Epidermal melanocyte (primary cell): ENCODE results near the gene VEZF1.

Experiments
- DNase-seq: peaks from one replicate; pipeline ENCODE4 v3.0.0; 2011; ENCODE audit warnings: low spot score; ENCODE audit not compliant: insufficient read length

The VEZF1 gene, protein sequence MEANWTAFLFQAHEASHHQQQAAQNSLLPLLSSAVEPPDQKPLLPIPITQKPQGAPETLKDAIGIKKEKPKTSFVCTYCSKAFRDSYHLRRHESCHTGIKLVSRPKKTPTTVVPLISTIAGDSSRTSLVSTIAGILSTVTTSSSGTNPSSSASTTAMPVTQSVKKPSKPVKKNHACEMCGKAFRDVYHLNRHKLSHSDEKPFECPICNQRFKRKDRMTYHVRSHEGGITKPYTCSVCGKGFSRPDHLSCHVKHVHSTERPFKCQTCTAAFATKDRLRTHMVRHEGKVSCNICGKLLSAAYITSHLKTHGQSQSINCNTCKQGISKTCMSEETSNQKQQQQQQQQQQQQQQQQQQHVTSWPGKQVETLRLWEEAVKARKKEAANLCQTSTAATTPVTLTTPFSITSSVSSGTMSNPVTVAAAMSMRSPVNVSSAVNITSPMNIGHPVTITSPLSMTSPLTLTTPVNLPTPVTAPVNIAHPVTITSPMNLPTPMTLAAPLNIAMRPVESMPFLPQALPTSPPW

GRCh38 chr17:57987581-57988300 is at the start of gene VEZF1:
TSS of gene VEZF1 (minus strand) at chr17:57988254. CDS start at chr17:57988111, 143 bp downstream.
- peak; percentile 57 for DNase-seq

DNA sequence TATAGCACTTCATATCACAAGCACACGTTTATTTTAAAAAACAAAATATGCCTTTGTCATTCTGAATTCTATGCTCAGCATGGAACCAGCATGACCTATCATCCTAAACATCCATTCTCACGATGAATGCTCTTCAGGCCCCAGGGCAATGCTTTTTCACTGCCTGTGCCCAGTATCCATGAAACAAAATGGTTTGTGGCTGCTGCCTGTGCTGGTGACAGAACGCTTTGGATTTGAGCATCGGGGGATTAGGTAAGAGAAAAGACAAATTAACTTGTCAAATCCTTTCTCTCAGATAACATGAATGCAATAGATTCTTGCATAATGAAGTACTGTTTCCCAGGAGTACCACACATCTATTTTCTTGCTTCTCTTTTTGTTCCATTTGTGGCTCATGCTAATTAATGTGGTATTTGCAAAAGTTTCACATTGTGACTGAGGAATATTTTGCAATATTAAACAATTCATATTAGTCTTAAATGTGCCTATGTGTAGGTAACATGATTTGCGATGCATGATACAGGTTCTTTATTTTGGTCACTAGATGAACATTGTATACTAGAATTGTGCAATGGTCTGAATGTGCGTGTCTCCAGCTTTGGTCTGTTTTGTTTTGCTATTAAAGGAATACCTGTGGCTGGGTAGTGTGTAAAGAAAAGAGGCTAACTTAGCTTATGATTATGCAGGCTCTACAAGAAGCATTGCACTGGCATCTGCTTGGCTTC is 44.8 kb upstream of the VEZF1 start:
- no peak for DNase-seq

GRCh38 chr17:58028578-58028977 is 40.5 kb upstream of the VEZF1 start:
- no peak for DNase-seq

DNA sequence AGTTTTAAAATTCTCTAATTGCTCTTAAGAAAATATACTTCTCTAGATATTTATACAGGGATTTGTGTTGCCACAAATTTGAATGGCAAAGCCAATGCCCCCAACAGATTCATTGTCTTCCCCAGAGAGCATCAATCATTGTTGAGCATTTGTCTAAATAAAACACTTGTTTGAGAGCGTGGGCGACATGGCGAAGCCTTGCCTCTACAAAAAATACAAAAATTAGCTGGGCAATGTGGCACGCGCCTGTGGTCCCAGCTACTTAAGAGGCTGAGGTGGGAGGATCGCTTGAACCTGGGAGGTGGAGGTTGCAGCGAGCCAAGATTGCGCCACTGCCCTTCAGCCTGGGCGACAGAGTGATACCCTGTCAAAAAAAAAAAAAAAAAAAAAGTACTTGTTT is 32.3 kb upstream of the VEZF1 start:
- DNase-seq: no peak

- DNase-seq: no peak
These were observed 31.5 kb upstream of the VEZF1 start for GRCh38 chr17:58019521-58019920.

DNA sequence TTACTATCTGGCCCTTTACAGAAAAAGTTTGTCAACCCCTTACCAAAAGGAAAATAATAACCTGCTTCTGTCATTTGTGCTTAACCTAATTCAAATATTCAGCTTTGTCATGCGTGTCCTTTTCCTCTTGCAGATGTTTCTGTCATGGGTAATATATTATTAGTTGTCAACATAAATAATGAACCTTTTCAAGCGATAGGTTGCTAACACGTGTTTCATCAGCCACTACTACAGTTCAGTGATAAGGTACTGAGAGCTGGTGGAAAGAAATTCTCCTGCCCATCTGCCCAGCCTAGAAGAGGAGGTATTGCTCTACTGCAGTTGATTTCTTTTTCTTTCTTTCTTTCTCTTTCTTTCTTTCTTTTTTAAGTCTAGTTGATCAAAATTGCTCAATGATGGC is 31.0 kb upstream of the VEZF1 start:
- no peak for DNase-seq

DNA sequence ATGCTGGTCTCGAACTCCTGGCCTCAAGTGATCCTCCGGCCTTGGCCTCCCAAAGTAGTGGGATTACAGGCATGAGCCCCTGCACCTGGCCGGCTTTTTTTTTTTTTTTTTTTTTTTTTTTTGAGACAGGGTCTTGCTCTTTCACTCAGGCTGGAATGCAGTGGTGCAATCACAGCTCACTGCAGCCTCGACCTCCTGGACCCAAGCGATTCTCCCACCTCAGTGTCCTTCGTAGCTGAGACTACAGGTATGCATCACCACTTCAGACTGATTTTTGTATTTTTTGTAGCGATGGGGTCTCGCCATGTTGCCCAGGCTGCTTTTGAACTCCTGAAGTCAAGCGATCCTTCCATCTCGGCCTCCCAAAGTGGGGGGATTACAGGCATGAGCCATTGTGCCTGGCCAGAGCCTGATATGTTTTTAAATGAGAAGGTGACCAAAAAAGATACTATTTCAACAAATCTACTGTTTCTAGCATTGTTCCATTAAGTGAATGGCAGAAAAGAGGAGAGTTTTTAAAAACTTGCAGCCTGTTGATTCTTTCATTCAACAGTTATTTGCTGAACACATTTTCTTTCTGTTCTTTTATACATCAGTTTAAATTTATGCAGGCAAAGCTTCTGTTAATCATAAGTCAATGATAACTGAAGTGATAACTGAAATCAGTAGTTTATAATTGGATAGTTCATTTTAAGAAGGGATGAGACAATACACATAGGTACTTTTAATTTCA is 22.2 kb upstream of the VEZF1 start:
- no peak for DNase-seq

DNA sequence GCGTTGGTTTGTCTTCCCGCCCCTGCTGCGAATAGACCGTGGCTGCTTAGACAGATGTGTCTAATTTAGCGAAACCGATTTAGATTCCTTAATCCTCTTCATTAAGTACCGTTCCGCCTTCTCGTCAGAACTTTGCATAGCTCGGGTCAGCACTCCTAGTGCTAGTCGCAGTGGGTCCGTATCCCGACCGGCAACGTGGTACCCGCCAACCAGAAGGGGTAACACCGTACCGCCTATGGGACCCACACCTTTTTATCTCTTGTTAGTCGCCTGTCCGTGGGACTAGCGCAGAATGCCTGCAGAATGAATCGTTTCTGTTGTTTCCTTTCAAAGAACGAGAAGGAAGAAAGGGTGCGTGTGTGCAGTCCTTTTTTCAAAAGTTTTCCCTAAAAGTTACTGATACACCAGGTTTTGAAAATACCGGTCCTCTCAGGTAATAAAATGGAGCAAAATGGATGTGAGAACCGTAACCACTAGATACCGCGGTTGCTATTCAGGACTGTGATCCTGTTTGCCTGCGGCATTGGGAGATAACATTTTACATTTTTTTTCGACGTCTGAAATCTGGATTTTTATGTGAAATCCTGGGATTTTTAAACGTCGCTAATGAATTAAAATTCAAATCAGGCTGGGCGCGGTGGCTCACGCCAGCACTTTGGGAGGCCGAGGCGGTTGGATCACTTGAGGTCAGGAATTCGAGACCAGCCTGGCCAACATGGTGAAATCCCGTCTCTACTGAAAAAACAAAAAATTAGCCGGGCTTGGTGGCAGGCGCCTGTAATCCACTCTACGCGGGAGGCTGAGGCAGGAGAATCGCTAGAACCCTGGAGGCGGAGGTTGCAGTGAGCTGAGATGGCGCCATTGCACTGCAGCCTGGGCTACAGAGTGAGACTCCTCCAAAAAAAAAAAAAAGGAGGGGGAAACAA is 20.0 kb upstream of the VEZF1 start:
- no peak for DNase-seq

DNA sequence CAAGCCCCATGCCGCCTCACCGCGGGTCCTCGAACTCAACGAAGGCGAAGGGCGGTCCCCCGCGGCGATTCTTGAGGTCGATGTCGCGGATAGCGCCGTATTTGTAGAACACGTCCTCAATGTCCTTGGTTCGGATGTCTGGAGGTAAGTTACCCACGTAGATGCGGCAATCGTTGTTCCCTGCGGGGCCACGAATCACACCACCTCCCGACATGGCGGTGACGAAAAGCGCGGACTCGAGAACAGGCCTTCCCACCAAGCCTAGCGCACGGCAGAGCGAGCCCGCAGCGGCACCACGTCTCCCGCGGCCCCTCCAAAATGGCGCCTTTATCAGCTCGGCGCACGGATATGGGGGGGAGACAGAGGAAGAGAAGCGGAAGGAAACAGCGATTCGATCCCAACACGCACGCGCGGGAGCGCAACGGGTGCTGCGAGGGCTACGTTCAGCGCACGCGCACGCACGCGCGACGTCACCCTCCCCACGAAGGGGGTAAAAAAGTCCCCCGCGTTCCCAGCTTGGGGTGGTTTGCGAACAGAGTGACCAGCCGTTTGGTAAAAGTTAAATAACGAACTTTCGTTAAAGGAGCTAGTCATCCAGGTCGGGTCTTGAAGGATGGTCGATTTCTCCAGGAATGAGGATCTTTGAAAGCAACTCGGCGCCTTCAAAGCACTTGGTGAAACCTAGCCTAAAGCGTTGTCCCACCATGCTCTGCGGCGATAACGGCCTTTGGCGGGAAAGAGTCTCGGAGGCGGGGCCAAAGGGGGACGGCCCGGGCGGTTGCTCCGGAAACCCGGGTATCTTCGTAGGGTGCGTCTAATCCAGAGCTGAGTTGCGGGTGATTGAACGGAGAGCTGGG is 19.1 kb upstream of the VEZF1 start, which contains the start of gene SRSF1:
SRSF1 (minus strand) TSS at position 323 of the 857 bp plus-strand sequence; CDS start at position 214, 109 bp downstream.
- DNase-seq: peak; percentile 94

DNA sequence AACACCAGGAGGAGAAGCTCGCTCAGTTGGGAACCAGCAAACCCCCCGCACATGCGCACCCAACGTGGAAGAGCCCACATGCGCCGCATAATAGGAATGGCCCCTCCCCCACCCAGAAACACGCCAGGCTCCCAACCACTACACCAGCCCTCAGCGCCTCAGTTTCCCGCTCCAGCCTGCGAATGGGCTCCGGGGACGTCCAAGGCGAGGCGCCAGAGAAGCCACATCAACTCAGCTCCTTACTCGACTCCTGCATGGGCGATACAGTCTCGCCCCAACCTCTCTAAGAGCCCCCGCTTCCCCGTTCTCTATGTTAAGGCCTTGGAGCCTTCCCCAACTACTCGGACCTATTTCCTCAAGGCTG is 18.5 kb upstream of the VEZF1 start:
- no peak for DNase-seq

GRCh38 chr17:58005728-58006559 is 17.9 kb upstream of the VEZF1 start:
- no peak for DNase-seq

- no peak for DNase-seq
These were observed 17.1 kb upstream of the VEZF1 start for GRCh38 chr17:58005031-58005727.

DNA sequence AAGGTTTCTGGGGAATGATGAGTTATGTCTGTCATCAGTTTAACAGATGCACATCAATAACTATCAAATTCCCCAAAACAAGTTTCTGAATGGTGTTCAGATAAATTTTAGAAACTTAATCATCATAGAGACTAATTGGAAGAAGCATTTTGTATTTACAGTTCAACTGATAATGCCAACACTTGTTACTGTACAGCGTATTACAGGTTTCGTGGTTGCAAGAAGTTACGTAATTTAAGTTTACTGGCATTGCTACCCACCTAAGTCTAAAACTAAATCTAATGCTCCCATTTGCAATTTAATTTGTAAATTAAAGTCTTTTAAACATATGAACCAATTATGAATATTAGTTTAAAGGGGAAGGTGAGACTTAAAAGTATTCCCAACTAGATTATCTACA is 16.0 kb upstream of the VEZF1 start:
- DNase-seq: no peak

DNA sequence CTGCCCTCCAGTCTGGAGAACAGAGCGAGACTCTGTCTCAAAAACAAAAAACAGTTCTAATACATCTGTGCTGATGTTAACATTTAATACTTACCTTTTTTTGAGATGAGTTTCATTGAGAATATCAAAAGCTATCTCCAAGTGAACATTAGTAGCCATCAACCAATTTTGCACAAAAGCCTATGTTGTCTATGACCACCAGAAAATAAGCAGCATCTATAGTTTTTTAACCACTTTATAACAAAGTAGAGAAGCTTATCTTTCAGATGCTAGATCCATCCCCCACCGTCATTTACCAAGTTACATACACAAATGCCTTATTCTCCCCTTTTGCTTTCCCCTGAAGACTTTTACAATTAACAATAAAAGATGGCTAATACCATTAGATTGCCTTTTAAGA is 14.9 kb upstream of the VEZF1 start:
- DNase-seq: no peak

- DNase-seq: no peak
These were observed 14.3 kb upstream of the VEZF1 start for GRCh38 chr17:58002154-58002948.

- no peak for DNase-seq
These were observed 13.5 kb upstream of the VEZF1 start for GRCh38 chr17:58001461-58002124.
